Natural killer cell (primary cell): ENCODE data around the gene UBL7. TPM values are rescaled to one million over a fixed set of nuclear protein-coding genes. Genes with fewer than 3 reads are reported as not detected.

ENCODE experiments used
- ATAC-seq, 3 donors: fragments of 150-1000 bp in 2 of 3; fragments of 200-7000 bp in 1 of 3; cut with Tn5 transposase; 1 replicate in 1 of 3; 2 replicates in 2 of 3; pipeline ENCODE4 v1.10.0; 2021; ENCODE audit warnings: mild to moderate bottlenecking in 2 of 3, moderate library complexity in 2 of 3
- DNase-seq, 2 donors: peaks; one replicate each; pipeline versions ENCODE4 v3.0.0 to v3.0.0-alpha.2; 2013 to 2021; ENCODE audit warnings: mixed read lengths in 1 of 2
- H3K27ac ChIP-seq: one replicate; pipeline ENCODE4 v1.5.1; 2013; ENCODE audit warnings: mild to moderate bottlenecking, low read length
- H3K27me3 ChIP-seq: one replicate; pipeline ENCODE4 v1.6.1; 2013; ENCODE audit warnings: low read length; ENCODE audit not compliant: control insufficient read depth, insufficient read depth
- H3K36me3 ChIP-seq: one replicate; pipeline ENCODE4 v1.6.1; 2013; ENCODE audit warnings: low read length; ENCODE audit not compliant: control insufficient read depth, insufficient read depth
- H3K4me1 ChIP-seq: one replicate; pipeline ENCODE4 v1.6.1; 2013; ENCODE audit warnings: low read length; ENCODE audit not compliant: control insufficient read depth, insufficient read depth
- H3K4me3 ChIP-seq: one replicate; pipeline ENCODE4 v1.5.1; 2013; ENCODE audit warnings: low read length
- H3K9me3 ChIP-seq: one replicate; pipeline ENCODE4 v1.6.1; 2013; ENCODE audit warnings: low read length; ENCODE audit not compliant: control insufficient read depth, insufficient read depth
- H3K27ac Mint-ChIP-seq, 2 donors: one replicate each; pipeline ENCODE4 v1.8.0; 2022; ENCODE audit warnings: mild to moderate bottlenecking in 2 of 2, mixed read lengths in 2 of 2, moderate library complexity in 1 of 2
- H3K27me3 Mint-ChIP-seq, 2 donors: one replicate each; pipeline ENCODE4 v1.8.0; 2022; ENCODE audit warnings: low read depth in 2 of 2, mixed read lengths in 2 of 2
- H3K36me3 Mint-ChIP-seq: one replicate; pipeline ENCODE4 v1.8.0; 2022; ENCODE audit warnings: mixed read lengths
- H3K4me1 Mint-ChIP-seq, 2 donors: one replicate each; pipeline ENCODE4 v1.8.0; 2022; ENCODE audit warnings: mixed read lengths in 2 of 2
- H3K4me3 Mint-ChIP-seq: one replicate; pipeline ENCODE4 v1.8.0; 2022; ENCODE audit warnings: mild to moderate bottlenecking, moderate library complexity, mixed read lengths
- H3K9me3 Mint-ChIP-seq, 2 donors: one replicate each; pipeline ENCODE4 v1.8.0; 2022; ENCODE audit warnings: mixed read lengths in 2 of 2
- WGBS: methylation state at CpG from one replicate; pipeline ENCODE4 v1.1.7; 2013; ENCODE audit warnings: missing lambda C conversion rate; ENCODE audit not compliant: insufficient coverage; 5-methylcytosine and 5-hydroxymethylcytosine counted together
- intact Hi-C: fragments of 100-400 bp; cut with micrococcal nuclease; formaldehyde crosslinking; loops from one replicate; pipeline ENCODE4 v1.14.2; 2022
- total RNA-seq, 4 donors: library from RNA; stranded (reverse); fragments of 120-200 nt in 1 of 4; gene quantifications; one replicate each; pipeline versions ENCODE4 v1.2.3 to v1.2.4, GENCODE V29; 2013 to 2022
- TF ChIP-seq, protein P1 (sequence below): fragments of 200-600 bp; IDR thresholded peaks from one replicate; pipeline ENCODE4 v1.8.0; 2022; ENCODE audit warnings: antibody characterized with exemption

The UBL7 gene
- total RNA-seq, 3 donors from 2014 or later (not counting 1 experiment from before 2014, with no cell fraction given), result 25.1 to 38.7 (median 29.0) TPM

DNA sequence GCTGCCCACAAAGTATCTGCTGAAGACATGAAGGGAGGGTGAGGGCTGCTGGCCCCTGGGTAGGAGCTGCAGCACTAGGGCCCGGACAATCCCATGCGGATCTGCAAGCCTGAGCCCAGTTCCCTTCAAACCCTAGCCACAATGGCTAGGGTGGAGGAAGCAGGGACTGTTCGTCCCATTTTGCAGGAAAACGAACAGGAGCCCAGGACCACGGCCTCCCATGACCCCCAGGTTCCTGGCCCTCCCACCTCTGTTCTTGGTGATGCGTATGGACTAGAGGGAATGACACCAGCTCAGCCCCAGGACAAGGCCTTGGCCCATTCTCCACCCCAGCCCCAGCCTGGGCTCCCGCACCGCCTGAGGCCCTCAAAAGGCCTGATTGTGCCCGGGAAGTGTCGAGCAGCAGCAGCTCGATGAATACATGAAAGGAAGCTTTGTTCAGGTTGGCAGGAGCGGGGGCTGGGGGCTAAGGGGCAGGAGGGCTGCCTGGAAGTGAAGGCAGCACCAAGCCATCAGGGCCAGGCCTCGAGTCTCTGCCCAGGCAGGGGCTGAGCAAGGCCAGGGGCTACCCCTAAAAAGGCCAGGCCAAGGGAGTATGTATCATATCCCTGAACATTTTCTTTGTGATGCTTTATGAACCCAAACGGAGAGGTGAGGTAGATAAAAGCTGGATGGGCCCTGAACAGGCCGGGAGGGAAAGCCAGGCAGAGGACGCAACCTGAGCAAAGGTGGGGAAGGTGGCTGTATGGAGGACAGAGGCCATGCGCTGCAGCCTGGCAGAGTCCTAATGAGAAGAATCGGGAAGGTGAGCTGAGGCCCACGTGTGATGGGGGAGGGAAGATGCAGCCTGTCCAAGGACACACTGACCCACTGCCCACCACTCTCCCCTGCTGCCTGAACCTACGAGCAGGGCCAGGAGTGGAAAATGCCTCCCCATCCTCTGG lies 39.4 kb downstream of the UBL7 start:
- Mint-ChIP-seq H3K27me3 (no peaks in the 10 kb centered on the region), H3K27ac (no peak overlapping the region), H3K4me1 (peaks cover 14 to 41% of the 10 kb centered on the region in 2 donors), H3K4me3 (no peak overlapping the region), H3K36me3 (no peaks in the 10 kb centered on the region), H3K9me3 (no peaks in the 10 kb centered on the region)
- 87% methylated on average over 20 of the region's 20 CpGs for WGBS
- no peak overlapping the region for H3K4me3 ChIP-seq
- intact Hi-C loops, result no loop called here
- no peaks in the 10 kb centered on the region for H3K27me3 ChIP-seq
- DNase-seq, result no peak
- TF ChIP-seq, protein P1, sequence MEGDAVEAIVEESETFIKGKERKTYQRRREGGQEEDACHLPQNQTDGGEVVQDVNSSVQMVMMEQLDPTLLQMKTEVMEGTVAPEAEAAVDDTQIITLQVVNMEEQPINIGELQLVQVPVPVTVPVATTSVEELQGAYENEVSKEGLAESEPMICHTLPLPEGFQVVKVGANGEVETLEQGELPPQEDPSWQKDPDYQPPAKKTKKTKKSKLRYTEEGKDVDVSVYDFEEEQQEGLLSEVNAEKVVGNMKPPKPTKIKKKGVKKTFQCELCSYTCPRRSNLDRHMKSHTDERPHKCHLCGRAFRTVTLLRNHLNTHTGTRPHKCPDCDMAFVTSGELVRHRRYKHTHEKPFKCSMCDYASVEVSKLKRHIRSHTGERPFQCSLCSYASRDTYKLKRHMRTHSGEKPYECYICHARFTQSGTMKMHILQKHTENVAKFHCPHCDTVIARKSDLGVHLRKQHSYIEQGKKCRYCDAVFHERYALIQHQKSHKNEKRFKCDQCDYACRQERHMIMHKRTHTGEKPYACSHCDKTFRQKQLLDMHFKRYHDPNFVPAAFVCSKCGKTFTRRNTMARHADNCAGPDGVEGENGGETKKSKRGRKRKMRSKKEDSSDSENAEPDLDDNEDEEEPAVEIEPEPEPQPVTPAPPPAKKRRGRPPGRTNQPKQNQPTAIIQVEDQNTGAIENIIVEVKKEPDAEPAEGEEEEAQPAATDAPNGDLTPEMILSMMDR, result no peak
- peaks cover 72% of the 10 kb centered on the region for H3K4me1 ChIP-seq
- peak overlapping the region; percentile 61 for H3K27ac ChIP-seq
- H3K36me3 ChIP-seq, result peaks cover 11% of the 10 kb centered on the region
- ATAC-seq, result no peak
- H3K9me3 ChIP-seq, result no peaks in the 10 kb centered on the region

DNA sequence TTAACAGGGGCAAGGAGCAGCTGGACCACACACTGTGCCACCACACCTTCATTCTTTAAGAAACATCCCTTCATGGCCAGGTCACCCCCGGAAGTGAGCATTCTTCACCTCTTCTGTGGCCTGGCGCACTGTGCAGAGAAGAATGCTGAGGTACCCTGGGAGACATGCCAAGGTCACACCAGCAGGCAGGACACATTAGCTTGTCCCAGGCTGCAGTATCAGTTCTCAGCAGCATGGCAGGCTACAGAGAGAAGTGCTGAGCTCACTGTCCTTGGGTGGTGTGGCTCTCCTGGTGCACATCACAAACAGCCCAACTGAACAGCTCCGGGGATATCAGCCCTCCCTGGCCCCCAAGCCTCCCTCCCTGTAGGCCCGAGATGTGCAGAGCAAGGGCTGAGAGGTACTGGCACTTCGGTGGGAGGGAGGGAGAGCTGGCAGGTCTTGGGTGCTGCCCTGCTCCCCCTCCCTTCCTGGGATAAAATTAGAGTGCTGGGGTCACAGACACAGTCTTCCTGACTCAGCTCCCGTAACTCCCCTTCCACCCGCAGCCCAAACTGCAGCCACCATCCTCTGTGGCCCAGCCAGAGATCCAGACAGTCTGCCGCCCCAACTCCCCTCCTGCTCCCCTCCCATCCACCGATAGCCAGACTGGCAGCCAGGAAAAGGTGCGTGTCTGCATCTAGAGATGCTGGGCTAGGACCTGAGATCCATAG lies 40.6 kb downstream of the UBL7 start:
- 70% methylated on average over 9 of the region's 10 CpGs for WGBS
- peak overlapping the region; percentile 61 for H3K27ac ChIP-seq
- Mint-ChIP-seq H3K4me3 (peak overlapping the region; percentile 83), H3K9me3 (no peaks in the 10 kb centered on the region), H3K4me1 (peaks cover 14 to 45% of the 10 kb centered on the region in 2 donors), H3K27me3 (no peaks in the 10 kb centered on the region), H3K27ac (peak overlapping the region; percentile 37 to 70), H3K36me3 (no peaks in the 10 kb centered on the region)
- intact Hi-C loops, result no loop called here
- no peaks in the 10 kb centered on the region for H3K27me3 ChIP-seq
- H3K4me1 ChIP-seq, result peaks cover 77% of the 10 kb centered on the region
- H3K9me3 ChIP-seq, result no peaks in the 10 kb centered on the region
- peaks cover 23% of the 10 kb centered on the region for H3K36me3 ChIP-seq
- ATAC-seq (peak; percentile 59 to 81 (median 64)), DNase-seq (peak in 1 of 2 donors; percentile 18)
- TF ChIP-seq, protein P1, result no peak
- H3K4me3 ChIP-seq, result no peak overlapping the region

DNA sequence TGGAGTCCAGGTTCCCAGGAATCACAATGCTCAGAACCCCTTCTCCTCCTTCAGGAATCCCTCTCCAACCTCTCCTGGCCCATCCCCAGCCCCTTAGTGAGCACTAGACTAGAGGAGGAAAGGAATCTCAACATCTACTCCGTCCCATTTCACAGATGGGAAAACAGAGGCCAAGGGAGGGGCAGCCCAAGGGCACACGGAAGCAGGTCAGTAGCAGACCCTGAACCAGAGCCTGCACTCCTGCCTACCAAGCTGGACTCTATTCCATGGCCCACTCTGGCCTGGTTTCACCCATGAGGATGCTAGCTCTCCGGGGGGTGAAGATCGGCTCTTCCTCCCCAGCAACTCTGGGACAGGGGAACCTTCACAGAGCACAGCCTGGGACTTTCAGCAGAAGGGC lies 41.5 kb downstream of the UBL7 start:
- Mint-ChIP-seq H3K4me1 (peaks cover 14 to 43% of the 10 kb centered on the region in 2 donors), H3K27ac (no peak overlapping the region), H3K4me3 (no peak overlapping the region), H3K9me3 (no peaks in the 10 kb centered on the region), H3K36me3 (no peaks in the 10 kb centered on the region), H3K27me3 (no peaks in the 10 kb centered on the region)
- no peak for DNase-seq
- ATAC-seq, result no peak
- no peak overlapping the region for H3K4me3 ChIP-seq
- 86% methylated on average over 4 of the region's 4 CpGs for WGBS
- TF ChIP-seq, protein P1, result no peak
- no peaks in the 10 kb centered on the region for H3K27me3 ChIP-seq
- no peaks in the 10 kb centered on the region for H3K9me3 ChIP-seq
- peak overlapping the region; percentile 61 for H3K27ac ChIP-seq
- intact Hi-C loops, result no loop called here
- H3K4me1 ChIP-seq, result peaks cover 74% of the 10 kb centered on the region
- peaks cover 31% of the 10 kb centered on the region for H3K36me3 ChIP-seq
